DMS153 treated with DMSO at 0.1 percent for 48 hours (cell line): ENCODE measurements around the gene RNU6-7.
A peak's percentile ranks its signal among the peaks of the same experiment; 100 is the strongest.

Experiments used
- DNase-seq: peaks from one replicate; lab custom pipeline; 2025; ENCODE audit not compliant: unreplicated experiment; lab: John Stamatoyannopoulos, UW

RNU6-7 gene

DNA sequence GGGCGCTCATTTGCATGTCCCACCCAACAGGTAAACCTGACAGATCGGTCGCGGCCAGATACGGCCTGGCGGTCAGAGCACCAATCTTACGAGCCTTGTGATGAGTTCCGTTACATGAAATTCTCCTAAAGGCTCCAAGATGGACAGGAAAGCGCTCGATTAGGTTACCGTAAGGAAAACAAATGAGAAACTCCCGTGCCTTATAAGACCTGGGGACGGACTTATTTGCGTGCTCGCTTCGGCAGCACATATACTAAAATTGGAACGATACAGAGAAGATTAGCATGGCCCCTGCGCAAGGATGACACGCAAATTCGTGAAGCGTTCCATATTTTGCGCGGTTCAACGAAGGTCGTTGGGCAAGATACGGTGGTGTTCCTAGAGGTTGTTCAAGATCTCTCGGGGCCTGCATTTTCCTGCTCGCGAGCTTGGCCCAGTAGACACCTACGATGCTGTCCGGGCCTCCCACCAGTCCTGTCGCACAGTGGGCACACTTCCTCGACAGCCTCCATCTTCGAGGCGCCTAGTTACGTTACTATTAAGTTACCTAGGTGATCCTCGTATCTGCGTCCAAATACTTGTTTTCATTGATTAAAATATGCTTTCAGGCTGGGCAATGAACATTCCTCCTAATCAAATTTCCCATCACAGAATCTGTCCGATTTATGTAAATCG is at the start of gene RNU6-7:
Gene RNU6-7 (plus strand): TSS at position 230 of the 675 bp plus-strand sequence.
- DNase-seq: peak; percentile 46

DNA sequence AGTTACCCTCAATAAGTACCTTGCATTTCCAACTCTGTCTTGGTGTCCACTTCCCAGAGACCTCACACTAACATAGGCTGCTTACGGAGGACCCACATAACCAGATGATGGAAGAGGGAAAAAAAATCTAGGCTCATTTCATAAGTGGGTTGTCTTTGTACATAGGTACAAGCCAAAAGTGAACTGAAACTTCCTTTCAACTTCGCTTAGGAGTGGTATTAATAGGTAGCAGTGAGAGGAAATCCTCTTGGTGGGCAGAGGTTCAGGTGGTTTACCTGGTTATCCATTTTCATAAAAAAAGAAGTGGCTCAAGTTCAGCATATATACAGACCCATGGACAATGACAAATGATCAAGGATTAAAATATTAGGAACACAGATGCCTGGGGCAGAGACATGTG is 35.8 kb upstream of the RNU6-7 start:
- DNase-seq: no peak

DNA sequence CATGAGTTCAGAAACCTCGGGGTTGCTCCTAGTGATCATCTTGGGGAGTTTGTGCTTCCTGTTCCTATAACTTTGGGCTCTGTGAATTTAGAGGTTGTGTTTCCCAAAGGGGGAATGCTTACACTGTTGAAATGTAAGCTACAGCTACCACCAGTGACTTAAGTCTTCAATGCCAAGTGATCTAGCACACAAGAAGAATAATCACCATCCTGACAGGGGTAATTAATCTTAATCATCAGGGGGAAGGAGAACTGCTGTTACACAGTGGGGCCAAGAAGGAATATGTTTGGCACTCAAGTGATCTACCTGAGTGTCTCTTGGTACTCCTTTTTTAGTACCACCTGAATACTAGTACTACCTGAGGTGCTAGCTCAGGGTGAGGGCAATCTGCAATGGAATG is 34.9 kb upstream of the RNU6-7 start:
- no peak for DNase-seq

DNA sequence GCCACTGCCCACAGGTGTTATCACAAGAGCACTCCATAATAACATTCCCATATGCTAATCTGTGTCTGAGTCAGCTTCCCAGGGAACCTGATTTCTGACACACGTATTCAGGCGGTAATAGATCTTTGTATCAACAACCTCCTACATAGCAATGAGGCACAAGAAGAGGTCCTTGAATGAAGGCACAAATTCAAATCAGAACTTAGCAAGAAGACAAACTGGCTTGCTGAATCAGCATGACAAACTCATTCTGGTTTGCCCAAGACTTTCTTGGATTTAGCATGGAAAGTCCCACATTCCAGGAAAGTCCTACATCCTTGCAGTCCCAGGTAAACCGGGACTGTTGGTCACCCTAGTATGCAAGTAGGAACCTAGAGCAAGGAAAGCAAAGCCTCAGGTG is 33.9 kb upstream of the RNU6-7 start:
- DNase-seq: no peak

DNA sequence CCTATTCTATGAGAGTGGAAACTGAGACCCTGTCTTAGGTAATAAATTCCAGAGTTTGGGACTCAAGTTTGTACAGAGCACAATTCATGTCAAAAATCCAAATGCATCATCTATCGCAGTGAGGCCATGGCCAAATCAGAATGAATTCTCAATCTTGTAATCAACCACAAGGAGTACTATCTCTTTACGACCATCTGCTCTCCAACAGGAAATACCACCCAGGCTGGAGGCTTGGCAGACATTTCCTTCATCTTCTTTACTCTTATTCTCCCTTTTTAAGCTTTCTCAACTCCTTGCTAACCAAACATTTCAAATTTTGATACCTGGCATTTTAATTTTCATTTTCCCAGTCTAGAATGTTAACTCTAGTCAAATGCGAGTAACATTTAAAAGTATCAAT is 32.7 kb upstream of the RNU6-7 start:
- DNase-seq: no peak

DNA sequence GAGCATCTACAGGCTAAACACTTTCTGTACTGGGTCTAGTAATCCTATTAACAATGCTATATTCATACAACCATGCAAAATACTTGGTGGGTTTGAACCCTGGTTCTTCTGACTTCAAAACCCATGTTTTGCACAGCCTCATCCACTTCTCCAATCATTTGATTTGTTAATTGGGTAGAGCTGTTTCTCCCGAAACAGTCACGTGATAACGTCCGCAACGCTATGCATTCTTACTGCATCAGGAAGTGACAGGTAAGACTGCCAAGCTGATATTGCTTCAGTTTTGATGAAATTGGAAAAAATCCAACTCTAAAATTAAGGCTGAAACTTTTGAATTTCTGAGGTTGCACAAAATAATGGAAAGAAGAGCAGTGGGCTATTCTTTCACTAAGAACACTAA is 30.4 kb upstream of the RNU6-7 start:
- no peak for DNase-seq

DNA sequence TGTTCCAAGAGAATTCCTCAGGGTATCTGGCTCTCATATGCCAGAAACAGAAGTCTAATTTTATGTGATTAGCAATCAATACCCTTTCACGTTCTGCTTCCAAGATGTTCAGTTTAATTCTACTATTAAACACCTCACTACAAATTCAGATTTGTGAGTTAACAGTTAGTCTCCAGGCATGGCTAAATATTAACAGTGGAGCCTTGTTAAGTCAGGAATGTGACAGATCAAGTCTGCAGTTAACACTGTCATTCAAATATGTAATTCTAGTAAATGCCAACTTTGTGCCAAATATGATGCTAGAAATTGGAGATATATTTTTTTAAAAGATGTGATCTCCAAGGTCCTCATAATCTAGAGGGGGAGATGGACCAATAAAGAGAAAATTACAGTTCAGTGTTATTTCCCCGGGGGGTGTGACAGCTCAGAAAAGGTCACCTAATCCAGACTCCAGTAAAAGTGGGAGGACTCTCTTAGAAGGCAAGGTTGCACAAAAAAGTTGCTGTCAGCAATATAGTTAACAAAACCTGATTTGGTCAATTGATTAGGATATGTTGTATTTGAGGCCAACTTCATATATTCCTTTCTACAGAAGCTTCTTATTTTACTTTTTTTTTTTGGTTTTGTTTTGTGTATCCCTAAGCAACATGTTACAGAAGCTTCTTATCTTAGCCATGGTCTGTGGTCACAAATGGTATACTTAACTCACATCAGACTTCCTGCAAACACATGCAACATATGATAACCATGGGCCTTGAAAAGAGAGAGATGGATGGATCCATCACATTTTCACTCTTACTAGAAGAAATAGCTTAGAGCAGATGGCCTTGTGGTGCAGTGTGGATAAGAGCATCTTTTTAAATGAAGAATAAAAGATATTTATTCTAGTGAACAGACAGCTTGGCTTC is 18.4 kb upstream of the RNU6-7 start:
- no peak for DNase-seq

DNA sequence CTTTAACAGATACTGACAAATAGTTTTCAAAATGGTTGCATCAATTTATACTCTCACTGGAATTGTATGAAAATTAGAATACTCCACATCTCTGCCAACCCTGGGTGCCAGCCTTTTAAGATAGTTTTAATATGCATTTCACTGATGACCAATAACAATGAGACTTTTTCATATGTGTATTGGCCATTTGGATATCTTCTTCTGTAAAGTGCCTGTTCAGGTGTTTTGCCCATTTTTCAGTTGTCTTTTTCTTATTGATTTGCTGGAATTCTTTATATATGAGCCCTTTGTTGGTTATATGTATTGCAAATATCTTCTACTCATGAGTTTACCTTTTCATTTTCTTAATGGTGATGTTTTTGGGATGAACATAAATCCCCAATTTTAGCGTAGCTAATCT is 16.7 kb upstream of the RNU6-7 start:
- no peak for DNase-seq

DNA sequence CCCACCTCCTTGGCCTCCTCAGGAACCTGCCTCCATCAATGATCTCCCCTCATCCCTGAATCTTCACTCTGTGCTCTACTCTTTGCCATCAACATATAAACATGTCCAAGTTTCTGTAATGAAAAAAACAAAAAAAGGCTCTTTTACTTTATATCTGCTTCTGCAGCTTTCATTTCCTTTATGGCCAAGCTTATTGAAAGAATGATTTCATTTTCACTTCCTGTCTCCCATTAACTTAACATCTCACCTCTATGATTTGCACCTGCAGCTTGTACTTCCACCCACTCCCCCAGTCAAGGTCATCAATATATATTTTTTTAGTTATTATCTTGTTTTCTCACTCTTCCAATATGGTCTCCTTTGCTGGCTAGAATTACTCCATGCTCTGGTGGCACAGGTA is 15.6 kb upstream of the RNU6-7 start:
- no peak for DNase-seq

DNA sequence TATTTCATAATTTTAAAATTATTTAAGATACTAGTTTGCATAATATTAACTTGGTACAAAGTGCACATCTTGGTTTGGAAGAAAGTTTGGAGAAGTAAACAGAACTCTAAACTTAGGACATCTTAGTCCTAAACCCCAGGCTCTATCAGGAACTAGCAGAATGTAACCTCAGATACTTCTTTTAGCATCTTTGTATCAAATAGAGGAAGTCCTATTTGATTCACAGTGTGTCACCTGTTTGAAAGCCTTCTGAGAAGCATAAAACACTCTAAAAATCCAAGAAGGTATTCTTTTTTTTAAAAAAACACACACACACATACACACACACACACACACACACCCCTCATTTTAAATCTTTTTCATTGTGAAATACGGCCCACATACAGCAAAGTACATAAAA is 12.0 kb upstream of the RNU6-7 start:
- DNase-seq: no peak

DNA sequence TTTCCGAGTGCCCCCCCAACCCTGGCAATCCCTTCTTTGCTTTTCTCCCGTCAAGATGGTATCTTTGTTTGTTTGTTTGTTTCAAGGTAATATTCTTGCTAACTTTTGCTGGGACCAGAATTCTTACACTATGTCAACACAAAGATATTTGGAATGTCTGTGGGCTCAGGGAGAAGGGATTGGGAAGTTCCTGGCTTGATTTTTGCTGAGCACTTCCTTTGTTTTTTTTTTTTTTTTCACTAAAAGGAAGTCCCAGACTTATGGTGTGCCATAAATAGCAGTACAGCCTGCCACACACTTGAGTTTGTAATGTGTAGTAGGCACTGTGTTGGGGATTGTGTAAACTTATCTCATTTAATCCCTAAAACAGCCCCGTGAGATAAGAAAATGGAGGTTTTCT is 11.2 kb upstream of the RNU6-7 start:
- DNase-seq: no peak

DNA sequence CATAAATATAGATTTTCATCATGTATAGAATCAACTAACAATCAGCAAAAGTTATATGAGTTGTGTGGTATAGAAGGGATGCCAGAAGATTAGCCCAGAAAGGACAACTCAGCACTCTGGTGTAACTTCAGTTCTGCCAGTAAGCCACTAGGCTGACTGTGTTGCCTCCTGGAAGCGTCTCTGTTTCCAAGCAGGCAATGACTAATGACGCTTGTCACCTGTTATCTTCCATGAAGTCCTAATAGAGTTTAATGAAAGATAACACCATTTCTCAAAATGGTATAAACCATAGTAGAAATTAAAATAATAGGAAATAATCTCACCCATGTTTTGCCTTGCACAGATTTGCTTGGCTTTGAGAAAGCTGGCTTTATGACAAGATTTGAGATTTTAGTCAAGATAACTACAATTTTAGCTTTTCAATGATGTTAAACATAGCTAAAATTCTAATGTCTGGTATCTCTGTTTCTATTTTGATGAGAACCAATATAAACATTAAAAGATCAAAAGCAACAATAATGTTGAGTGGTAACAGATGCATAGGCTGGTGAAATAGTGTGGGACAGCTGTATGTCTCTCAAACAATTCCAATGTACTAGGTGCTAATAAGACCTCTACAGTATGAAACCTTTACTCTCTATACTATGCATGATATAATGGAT is 9.0 kb upstream of the RNU6-7 start:
- DNase-seq: no peak

DNA sequence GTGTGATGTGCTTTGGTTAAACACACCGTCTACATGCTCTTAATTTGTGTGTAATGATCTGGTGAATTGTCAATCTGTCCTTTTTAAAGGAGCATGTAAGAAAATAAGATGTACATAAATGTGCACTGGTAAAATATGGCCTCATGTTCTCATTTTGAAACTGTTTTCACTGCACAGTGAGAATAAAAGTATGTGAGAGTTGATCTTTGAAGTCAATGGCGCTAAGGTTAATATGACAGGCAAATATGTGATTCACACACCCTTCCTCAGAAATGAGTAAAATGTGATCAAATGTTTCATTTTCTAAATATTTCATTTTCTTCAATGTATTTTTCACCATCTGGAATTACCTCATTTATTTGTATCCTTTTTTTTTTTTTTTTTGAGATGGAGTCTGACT is 8.3 kb upstream of the RNU6-7 start:
- no peak for DNase-seq

DNA sequence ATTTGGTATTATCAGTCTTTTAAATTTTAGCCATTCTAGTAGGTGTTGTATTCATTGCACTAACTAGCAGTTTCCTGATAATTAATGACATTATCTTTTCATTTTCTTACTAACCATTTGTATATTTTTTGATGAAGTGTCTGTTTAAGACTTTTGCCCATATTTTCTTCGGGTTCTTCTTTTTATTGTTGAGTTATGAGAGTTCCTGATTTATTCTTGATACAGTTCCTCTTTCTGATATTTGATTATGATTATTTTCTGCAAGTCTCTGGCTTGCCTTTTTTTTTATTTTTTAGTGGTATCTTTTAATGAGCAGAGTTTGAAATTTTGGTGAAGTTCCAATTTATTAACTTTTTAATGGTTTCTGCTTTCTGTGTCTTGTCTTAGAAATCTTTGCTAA is 6.2 kb upstream of the RNU6-7 start:
- no peak for DNase-seq

DNA sequence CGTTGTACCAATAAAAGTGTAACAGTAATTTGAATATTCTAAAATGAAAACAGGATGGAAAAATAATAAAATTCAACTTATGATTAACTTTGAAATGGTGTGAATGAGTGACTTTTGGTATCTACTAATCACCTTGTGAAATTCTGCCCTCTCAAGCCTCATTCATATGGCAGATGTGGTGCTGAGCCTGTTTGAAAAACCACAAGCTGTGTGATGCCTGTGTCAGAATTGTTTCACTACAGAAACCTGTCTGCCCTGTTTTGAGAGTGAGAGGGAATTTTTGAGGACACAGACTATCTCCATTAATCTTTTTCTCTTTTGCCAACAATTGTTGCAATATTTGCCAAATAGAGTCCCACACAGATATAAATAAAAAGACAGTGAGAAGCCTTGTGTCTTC is 3.9 kb upstream of the RNU6-7 start:
- no peak for DNase-seq

DNA sequence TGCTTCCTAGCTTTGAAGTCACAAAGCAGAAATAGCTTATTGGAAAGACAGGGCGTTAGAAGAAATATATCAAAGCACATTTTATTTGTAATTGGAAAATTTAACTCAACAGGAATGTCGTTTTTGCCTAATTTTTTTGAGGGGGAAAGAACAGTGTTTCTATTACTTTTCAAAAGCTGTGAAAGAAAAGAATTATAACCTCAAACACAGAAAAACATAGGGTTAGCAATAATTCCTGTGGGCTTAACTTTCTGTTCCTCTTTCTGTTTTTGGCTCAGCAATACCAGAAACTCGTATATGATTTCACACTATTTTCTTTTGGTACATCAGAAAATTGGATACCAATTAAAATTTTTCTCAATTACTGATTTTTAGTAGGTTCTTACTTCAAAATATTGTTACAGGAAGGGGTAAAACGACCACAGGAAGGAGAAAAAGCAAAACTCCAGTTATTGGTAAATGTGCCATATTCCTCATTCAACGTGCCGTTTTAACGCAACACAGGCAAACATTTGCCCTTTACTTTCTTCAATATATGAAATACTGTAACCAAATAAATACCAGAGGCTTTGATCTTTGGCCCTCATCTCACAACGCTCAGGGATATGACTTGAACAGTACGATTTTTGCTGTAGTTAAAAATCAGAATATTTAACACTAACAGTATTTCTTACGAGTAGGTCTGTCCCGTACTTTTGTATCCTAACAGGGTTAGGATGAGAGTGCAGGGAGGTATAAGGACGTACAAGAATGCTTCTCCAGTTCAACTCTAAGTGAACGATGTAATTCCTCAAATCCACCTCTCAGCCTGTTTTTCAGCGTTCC is 1.3 kb upstream of the RNU6-7 start:
- DNase-seq: no peak

DNA sequence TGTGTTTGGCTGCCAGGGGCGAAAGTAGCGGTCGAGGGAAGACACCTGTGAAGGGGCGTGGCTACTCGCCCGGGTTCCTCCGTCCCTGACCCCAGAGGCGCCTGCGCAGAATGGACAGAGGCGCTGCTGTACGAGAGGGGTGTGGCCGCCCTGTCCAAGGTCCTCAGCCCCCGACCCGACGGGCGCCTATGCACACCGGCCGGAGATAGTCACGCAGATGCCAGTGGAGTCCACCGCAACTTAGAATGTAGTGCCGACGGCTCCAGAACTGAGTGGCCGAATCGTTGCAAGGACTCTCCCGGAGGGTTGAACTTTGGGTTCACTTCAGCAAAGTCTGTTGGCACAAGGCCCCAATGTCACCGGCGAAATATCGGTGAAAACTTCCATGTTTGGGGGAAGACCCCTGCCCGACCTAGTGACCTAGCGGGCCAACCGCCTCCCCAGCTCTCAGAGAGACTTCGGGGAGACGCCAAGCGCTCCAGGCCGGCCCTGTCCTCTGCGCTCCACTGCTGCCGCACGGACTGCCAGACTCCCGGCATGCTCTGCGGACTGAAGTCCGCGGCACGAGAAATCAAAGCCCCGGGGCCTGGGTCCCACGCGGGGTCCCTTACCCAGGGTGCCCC is 541 bp upstream of the RNU6-7 start:
- DNase-seq: peak; percentile 65

DNA sequence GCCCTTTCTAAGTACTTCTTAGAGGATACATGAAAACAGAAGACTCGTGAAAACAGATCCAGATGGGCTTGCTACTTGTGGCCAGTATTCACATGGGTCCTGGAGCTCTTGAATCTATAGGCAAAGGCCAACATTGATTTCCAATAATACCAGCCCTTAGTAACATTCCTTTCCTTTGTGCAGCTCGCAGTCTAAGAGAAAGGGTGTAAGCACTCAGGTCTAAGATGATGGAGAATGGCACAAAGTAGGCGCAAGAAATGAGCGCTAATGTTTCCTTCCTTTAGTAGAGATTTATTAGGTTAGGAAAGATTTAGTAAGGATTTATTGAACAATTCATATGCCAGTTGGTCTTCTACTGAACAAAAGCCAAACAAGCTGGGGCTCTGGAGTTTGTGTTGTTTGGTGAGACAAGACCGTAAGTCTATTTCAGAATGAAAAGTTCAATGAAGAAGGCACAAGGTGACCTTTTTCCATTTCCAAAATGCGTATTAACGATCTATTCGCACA is 699 bp downstream of the RNU6-7 start:
- peak; percentile 46 for DNase-seq

DNA sequence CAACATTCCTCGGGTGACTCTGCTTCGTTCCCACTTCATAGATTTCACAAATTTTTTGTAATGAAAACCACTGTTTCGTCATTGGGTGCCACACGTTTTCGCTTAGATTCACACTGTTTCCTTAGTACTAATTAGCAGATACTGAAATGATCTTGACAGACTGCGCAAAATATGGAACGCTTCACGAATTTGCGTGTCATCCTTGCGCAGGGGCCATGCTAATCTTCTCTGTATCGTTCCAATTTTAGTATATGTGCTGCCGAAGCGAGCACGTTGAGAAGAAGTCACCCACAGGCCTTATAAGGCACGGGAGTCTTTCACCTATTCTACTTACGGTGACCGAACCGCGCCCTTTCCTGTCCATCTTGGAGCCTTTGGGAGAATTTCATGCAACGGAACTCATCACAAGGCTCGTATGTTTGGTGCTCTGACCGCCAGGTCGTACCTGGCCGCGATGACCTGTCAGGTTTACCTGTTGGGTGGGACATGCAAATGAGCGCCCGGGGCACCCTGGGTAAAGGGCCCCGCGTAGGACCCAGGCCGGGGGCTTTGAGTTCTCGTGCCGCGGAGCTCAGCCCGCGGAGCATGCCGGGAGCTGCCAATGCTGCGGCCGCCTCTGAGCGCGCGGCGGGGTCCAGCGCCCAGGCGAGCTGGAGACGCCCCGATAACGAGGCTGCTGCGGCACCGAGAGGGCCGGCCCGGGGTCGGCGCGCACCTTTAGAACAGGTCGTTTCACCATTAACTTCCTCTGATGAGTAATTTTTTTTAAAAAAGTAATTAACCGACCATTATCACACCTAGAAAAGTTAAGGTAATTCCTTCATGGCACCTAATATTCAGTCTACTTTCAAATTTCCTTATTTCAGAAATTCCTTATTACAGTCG is 1.4 kb downstream of the RNU6-7 start, which contains the start of gene RNU6-8:
Gene RNU6-8 (minus strand): TSS at position 272 of the 885 bp plus-strand sequence.
- DNase-seq: peak; percentile 62
